ENCODE results near the gene RPS6KB1. TPM values are rescaled to one million over a fixed set of nuclear protein-coding genes. Genes with fewer than 3 reads are reported as not detected.
A peak's percentile ranks its signal among the peaks of the same experiment; 100 is the strongest.
"Not testable (repeated sequence)": the region's sequence is repeated elsewhere in the genome, so short reads cannot be mapped to it uniquely, and the experiment has no call there.

RPS6KB1 gene
- total RNA-seq, 2 experiments from 2014 or later = 31.1 to 47.1 TPM

- POLR2A ChIA-PET; H3K9me3 ChIP-seq (ENCODE audit: low read length); H3K79me2 ChIP-seq (ENCODE audit: insufficient read depth, low read depth, low read length); intact Hi-C loops (cut with micrococcal nuclease; ENCODE audit: unreplicated experiment); DNase-seq (ENCODE audit: low spot score); H3K4me1 ChIP-seq (ENCODE audit: insufficient read depth, low read length, poor library complexity, severe bottlenecking); H3K9me2 ChIP-seq (ENCODE audit: insufficient read depth, low read length); H2AFZ ChIP-seq (ENCODE audit: low read length); H3K4me2 ChIP-seq (ENCODE audit: low read length); H3K27ac ChIP-seq (ENCODE audit: low read depth, low read length, poor library complexity, severe bottlenecking); H3K4me3 ChIP-seq (ENCODE audit: low read depth, low read length, poor library complexity, severe bottlenecking); H4K20me1 ChIP-seq (ENCODE audit: insufficient read depth, low read length); CTCF ChIA-PET (ENCODE audit: unreplicated experiment); BruUV-seq (replicated peaks): not testable (repeated sequence)
- H3K36me3 ChIP-seq (ENCODE audit: insufficient read depth, low read length) = peaks cover 93% of the 10 kb centered on the region
Observed at GRCh38 chr17:59933317-59933716, 40.4 kb downstream of the RPS6KB1 start.

GRCh38 chr17:59940697-59941096 lies 47.8 kb downstream of the RPS6KB1 start:
- CTCF ChIA-PET (ENCODE audit: unreplicated experiment); H3K9me2 ChIP-seq (ENCODE audit: insufficient read depth, low read length); H2AFZ ChIP-seq (ENCODE audit: low read length); H3K9me3 ChIP-seq (ENCODE audit: low read length); H3K4me3 ChIP-seq (ENCODE audit: low read depth, low read length, poor library complexity, severe bottlenecking); DNase-seq (ENCODE audit: low spot score); H3K27ac ChIP-seq (ENCODE audit: low read depth, low read length, poor library complexity, severe bottlenecking); intact Hi-C loops (cut with micrococcal nuclease; ENCODE audit: unreplicated experiment); BruUV-seq (replicated peaks); H3K4me1 ChIP-seq (ENCODE audit: insufficient read depth, low read length, poor library complexity, severe bottlenecking); H3K4me2 ChIP-seq (ENCODE audit: low read length); H3K79me2 ChIP-seq (ENCODE audit: insufficient read depth, low read depth, low read length); H4K20me1 ChIP-seq (ENCODE audit: insufficient read depth, low read length): not testable (repeated sequence)
- H3K36me3 ChIP-seq (ENCODE audit: insufficient read depth, low read length) = peaks cover 83% of the 10 kb centered on the region
- POLR2A ChIA-PET = interaction anchor here (0.7 kb wide), 1 partner anchor 10 kb away, joined by 3 read pairs; no protein-coding TSS in a partner anchor

GRCh38 chr17:59941131-59941530 lies 48.2 kb downstream of the RPS6KB1 start:
- Histone ChIP-seq H3K4me3 (ENCODE audit: low read depth, low read length, poor library complexity, severe bottlenecking) (no peak overlapping the region), H3K9me2 (ENCODE audit: insufficient read depth, low read length) (no peaks in the 10 kb centered on the region), H3K36me3 (ENCODE audit: insufficient read depth, low read length) (peaks cover 83% of the 10 kb centered on the region), H2AFZ (ENCODE audit: low read length) (no peak overlapping the region), H3K27ac (ENCODE audit: low read depth, low read length, poor library complexity, severe bottlenecking) (no peak overlapping the region), H3K4me2 (ENCODE audit: low read length) (no peak overlapping the region), H3K4me1 (ENCODE audit: insufficient read depth, low read length, poor library complexity, severe bottlenecking) (peaks cover 10% of the 10 kb centered on the region), H4K20me1 (ENCODE audit: insufficient read depth, low read length) (no peaks in the 10 kb centered on the region), H3K79me2 (ENCODE audit: insufficient read depth, low read depth, low read length) (no peaks in the 10 kb centered on the region), H3K9me3 (ENCODE audit: low read length) (no peaks in the 10 kb centered on the region)
- ChIA-PET CTCF (ENCODE audit: unreplicated experiment) (no interaction called here), POLR2A (interaction anchor here (0.7 kb wide), 1 partner anchor 9 kb away, joined by 3 read pairs; no protein-coding TSS in a partner anchor)
- no TSS peak for BruUV-seq (replicated peaks)
- DNase-seq (ENCODE audit: low spot score) = no peak
- no peak for TF ChIP-seq EZH2phosphoT487 (IDR thresholded peaks at IDR 0.05; ENCODE audit: borderline replicate concordance, low read depth, low read length)
- intact Hi-C loops (cut with micrococcal nuclease; ENCODE audit: unreplicated experiment) = no loop called here

GRCh38 chr17:59946433-59946832 lies 53.5 kb downstream of the RPS6KB1 start:
- H3K9me2 ChIP-seq (ENCODE audit: insufficient read depth, low read length); H3K79me2 ChIP-seq (ENCODE audit: insufficient read depth, low read depth, low read length); H3K9me3 ChIP-seq (ENCODE audit: low read length); CTCF ChIA-PET (ENCODE audit: unreplicated experiment); H2AFZ ChIP-seq (ENCODE audit: low read length); intact Hi-C loops (cut with micrococcal nuclease; ENCODE audit: unreplicated experiment); H4K20me1 ChIP-seq (ENCODE audit: insufficient read depth, low read length); BruUV-seq (replicated peaks); DNase-seq (ENCODE audit: low spot score): not testable (repeated sequence)
- POLR2A ChIA-PET = interaction anchor here (0.6 to 0.8 kb wide), 2 partner anchors 8 to 16 kb away, joined by 3 to 4 read pairs; no protein-coding TSS in a partner anchor
- Histone ChIP-seq H3K4me3 (ENCODE audit: low read depth, low read length, poor library complexity, severe bottlenecking) (peak overlapping the region; percentile 43), H3K4me1 (ENCODE audit: insufficient read depth, low read length, poor library complexity, severe bottlenecking) (peaks cover 60% of the 10 kb centered on the region), H3K4me2 (ENCODE audit: low read length) (peak overlapping the region; percentile 86), H3K36me3 (ENCODE audit: insufficient read depth, low read length) (peaks cover 77% of the 10 kb centered on the region), H3K27ac (ENCODE audit: low read depth, low read length, poor library complexity, severe bottlenecking) (peak overlapping the region; percentile 96)

- intact Hi-C loops (cut with micrococcal nuclease; ENCODE audit: unreplicated experiment); H3K9me3 ChIP-seq (ENCODE audit: low read length); CTCF ChIA-PET (ENCODE audit: unreplicated experiment); BruUV-seq (replicated peaks); H3K9me2 ChIP-seq (ENCODE audit: insufficient read depth, low read length); H4K20me1 ChIP-seq (ENCODE audit: insufficient read depth, low read length); H3K79me2 ChIP-seq (ENCODE audit: insufficient read depth, low read depth, low read length): not testable (repeated sequence)
- peak overlapping the region; percentile 86 for H3K4me2 ChIP-seq (ENCODE audit: low read length)
- peak; percentile 76 for DNase-seq (ENCODE audit: low spot score)
- H3K4me3 ChIP-seq (ENCODE audit: low read depth, low read length, poor library complexity, severe bottlenecking) = peak overlapping the region; percentile 62
- peak overlapping the region; percentile 23; the same call in 1 of the 2 replicates for H2AFZ ChIP-seq (ENCODE audit: low read length)
- H3K36me3 ChIP-seq (ENCODE audit: insufficient read depth, low read length) = peaks cover 79% of the 10 kb centered on the region
- H3K27ac ChIP-seq (ENCODE audit: low read depth, low read length, poor library complexity, severe bottlenecking) = peak overlapping the region; percentile 96
- POLR2A ChIA-PET = interaction anchor here (0.6 to 0.8 kb wide), 2 partner anchors 9 to 198 kb away, joined by 3 to 4 read pairs; no protein-coding TSS in a partner anchor
- H3K4me1 ChIP-seq (ENCODE audit: insufficient read depth, low read length, poor library complexity, severe bottlenecking) = peaks cover 64% of the 10 kb centered on the region
Observed at GRCh38 chr17:59947310-59947709, 54.4 kb downstream of the RPS6KB1 start.
